Stimulated activated CD4-positive, alpha-beta T cell treated with anti-CD3 and anti-CD28 coated beads, Interleukin-12 subunit alpha, Interleukin-12 subunit beta, amount 100 ng/mL, for 24 hours (primary cell): ENCODE results near the gene HEATR3.
A peak's percentile ranks its signal among the peaks of the same experiment; 100 is the strongest.

Experiments used
- DNase-seq, 2 experiments: peaks; one replicate each; pipeline ENCODE4 v3.0.0-alpha.2; 2020; ENCODE audit warnings: low read depth in 2 of 2

The HEATR3 gene

DNA sequence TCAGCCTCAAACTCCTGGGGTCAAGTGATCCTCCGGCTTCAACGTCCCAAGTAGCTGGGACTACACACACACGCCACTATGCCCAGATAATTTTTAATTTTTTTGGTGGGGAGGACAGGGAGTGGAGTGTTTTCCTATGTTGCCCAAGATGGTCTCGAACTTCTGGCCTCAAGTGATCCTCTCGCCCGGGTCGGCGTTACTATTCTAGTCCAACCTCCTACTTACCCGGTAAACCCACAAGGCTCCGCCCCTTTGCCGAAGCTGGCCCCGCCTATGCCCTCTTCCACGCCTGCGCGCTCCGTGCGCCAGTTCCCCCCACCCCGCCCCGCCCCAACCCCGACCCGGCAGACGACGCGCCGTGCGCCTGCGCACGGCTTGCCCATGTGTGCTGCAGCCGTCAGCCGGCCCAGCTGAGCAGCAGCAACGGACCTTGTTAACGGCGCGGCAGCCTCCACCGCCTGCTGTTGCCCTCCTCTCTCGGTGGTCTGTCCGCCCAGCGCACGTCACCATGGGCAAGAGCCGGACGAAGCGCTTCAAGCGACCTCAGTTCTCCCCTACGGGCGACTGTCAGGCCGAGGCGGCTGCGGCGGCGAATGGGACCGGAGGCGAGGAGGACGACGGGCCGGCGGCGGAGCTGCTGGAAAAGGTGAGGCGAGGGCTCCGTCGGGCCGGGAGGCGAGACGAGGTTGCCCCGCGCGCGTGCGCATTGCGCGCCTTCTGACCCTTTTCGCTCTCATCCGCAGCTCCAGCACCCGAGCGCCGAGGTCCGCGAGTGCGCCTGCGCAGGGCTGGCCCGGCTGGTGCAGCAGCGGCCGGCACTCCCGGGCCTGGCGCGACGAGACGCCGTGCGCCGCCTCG lies at the start of gene HEATR3:
TSS of gene HEATR3 (plus strand) at position 347 of the 858 bp plus-strand sequence. CDS start at position 509, 162 bp downstream.
- peak; percentile 92 to 93 for DNase-seq

- no peak for DNase-seq
These were observed 48.2 kb upstream of the HEATR3 start for GRCh38 chr16:50017553-50017952.

GRCh38 chr16:50021544-50021943 lies 44.2 kb upstream of the HEATR3 start:
- no peak for DNase-seq

GRCh38 chr16:50023641-50024040 lies 42.1 kb upstream of the HEATR3 start:
- no peak for DNase-seq

DNA sequence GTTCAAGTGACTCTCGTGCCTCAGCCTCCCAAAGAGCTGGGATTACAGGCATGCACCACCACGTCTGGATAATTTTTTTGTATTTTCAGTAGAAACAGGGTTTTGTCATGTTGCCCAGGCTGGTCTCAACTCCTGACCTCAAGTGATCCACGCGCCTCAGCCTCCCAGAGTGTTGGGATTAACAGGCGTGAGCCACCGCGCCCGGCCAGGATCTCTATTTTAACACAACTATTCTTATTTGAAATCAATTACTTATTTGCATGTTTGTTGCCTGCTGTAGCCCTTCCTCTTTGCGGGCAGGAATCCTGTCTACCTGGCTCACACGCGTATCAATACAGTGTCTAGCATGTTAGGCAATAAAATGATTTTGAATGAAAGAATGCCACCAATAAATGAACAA lies 41.6 kb upstream of the HEATR3 start:
- DNase-seq, result no peak

DNA sequence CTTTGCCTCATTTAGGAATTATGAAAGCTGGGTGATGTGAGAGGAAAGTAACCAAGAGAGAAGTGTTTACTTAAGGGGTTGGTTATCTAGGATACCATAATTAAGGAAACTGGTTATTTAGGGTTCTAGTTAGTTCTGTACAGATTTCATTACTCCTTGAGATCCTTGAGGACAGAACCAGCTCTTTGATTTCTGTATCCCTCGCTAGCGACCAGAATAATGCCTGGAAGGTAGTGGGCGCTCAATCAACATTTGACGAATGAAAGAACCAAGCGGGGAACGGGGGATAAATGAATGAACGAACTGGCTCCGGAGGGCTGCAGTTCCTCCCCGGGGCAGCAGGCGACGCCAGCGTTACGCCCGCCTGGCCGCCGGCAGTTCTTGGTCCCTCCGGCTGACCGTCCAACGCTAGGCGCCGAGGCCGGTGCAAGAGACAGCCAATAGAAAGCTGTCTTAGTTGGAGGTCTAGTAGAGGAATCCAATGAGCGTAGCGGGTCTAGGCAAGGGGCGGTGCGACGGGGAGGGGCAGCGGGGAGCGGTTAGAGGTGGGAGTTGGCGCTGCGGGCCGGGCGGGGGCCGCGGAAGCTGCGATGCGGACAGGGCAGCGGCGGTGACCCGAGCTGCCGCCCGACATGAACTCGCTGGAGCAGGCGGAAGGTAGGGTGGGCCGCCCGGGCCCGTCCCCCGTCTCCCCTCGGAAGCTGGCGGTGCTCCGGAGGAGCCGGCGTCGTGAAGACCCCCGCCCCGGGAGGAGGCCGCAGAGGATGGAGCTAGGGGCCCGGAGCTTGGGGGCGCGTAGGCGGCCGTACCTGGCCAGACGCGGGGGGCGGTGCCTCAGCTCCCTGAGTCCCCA lies 40.9 kb upstream of the HEATR3 start, which contains the start of gene CNEP1R1:
TSS of gene CNEP1R1 (plus strand) at position 542 of the 853 bp plus-strand sequence. CDS start at position 633, 91 bp downstream.
- DNase-seq, result peak; percentile 87 to 88

DNA sequence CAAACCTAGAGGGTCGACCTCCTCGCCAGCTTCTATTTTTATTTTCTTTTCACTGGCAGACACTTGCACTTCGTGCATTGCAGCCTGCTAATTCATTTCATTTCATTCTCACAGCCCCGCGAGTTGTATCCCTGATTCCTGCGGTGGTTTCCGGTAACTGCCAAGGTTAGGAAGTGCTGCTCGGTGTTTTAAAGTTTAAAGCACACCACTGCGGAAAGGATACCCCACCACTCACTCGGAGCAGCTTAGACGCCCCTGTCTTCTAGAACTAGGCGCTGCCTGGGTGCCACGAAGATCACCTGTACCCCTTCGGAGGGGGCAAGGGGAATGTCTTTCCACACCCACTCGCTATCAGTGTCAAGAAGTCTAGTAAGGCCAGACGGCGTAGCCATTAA lies 40.2 kb upstream of the HEATR3 start:
- DNase-seq, result peak in 1 of 2 experiments; percentile 8

DNA sequence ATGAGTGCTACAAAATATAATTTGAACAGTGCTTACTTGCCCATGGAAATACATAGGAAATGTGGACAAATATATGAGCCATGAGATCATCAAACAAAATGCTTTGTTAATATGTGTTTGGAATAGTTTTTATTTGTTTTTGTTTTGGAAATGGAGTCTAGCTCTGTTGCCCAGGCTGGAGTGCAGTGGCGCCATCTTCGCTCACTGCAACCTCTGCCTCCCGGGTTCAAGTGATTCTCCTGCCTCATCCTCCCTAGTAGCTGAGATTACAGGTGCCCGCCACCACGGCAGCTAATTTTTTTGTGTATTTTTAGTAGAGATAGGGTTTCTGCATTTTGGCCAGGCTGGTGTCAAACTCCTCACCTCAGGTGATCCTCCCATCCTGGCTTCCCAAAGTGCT lies 37.9 kb upstream of the HEATR3 start:
- no peak for DNase-seq

DNA sequence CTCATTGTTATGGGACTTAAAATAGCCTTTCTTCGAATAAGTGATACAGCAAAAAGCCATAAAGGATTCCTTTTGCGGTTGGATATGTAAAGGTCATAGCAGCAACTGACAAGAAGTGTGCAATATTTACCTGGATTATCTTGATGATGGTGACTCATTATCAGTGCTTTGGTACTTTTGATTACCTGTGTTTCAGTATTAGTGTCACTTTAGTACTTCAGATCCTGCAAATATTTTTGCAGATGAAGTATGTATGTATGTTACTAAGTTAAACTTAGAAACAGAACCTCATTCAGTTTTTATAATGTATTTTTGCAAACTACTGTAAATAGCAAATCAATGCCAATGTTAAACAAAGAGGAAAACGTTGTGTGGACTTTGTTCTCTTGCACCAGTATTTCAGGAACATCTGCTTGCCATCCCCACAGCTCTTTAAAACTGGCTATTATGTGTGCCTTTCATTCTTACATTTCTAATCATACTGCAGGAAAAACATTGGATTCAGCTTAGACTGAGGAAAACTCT lies 30.2 kb upstream of the HEATR3 start:
- DNase-seq, result no peak

GRCh38 chr16:50036426-50036825 lies 29.3 kb upstream of the HEATR3 start:
- DNase-seq, result no peak

GRCh38 chr16:50037662-50038220 lies 28.0 kb upstream of the HEATR3 start:
- no peak for DNase-seq

DNA sequence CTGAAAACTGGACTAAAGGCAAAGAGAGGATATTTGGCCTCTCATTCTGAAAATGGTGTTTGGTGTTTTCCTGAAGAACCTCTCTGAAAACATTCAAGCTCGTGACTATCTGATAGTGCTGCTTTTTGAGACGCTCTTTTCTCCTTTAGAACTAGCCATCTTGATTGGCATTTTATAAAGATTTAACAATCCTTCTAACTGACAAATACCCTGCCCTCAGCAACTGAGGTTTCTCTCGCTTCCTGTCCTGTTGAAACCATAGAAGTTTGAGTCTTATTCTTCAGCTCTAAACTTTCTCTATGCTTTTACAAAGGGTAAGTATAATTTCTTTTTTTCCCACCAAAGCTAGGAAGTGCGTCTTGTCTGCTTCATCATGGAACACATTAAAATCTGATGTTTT lies 27.5 kb upstream of the HEATR3 start:
- DNase-seq, result no peak

- DNase-seq, result no peak
These were observed 26.8 kb upstream of the HEATR3 start for GRCh38 chr16:50038756-50039529.

DNA sequence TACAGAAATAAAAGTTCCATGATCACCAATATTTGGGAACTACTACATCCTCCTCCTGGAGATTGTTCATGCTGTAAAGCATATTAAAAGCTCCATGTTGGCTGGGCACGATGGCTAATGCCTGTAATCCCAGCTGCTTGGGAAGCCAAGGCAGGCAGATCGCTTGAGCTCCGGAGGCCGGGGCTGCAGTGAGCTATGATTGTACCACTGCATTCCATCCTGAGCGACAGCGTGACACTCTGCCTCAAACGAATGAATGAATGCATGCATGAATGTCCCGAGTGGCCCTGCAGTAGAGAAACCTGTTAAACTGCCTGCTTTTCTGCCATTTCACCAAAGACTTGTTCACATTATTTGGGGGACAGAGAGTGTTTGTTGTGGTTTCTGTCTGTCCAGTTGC lies 25.8 kb upstream of the HEATR3 start:
- DNase-seq, result no peak

DNA sequence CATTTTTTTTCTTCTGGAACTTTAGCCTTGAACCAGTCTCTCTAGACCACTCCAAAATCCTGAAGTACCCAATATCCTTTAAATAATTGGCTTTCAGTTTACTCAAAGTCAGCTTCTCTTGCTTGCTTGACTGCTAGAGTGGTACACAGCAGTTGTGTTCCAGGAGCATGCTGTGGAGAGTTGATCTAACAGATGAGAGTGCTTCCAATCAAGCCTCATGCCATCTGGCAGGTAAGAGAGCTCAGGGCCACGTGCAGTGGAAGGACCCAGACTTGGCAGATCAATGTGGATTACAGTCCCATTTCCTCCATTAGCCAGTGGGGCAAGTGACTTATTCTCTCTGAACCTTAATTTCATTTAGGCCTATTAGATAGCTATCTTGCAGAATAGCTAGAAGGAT lies 25.1 kb upstream of the HEATR3 start:
- DNase-seq, result no peak

DNA sequence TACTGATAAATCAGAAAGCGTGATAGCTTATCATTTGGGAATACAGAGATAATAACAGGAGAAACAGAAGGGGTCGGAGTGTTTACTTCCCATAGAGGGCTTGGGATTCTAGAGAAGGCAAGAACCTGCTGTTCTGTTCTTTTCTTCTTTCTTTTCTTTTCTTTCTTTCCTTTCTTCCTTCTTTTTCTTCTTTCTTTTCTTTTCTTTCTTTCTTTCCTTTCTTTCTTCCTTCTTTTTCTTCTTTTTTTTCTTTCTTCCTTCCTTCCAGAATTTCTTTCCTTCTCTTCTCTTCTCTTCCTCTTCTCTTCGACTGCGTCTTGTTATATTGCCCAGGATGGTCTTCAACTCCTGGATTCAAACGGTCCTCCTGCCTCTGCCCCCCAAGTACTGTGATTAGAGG lies 22.4 kb upstream of the HEATR3 start:
- DNase-seq, result no peak

DNA sequence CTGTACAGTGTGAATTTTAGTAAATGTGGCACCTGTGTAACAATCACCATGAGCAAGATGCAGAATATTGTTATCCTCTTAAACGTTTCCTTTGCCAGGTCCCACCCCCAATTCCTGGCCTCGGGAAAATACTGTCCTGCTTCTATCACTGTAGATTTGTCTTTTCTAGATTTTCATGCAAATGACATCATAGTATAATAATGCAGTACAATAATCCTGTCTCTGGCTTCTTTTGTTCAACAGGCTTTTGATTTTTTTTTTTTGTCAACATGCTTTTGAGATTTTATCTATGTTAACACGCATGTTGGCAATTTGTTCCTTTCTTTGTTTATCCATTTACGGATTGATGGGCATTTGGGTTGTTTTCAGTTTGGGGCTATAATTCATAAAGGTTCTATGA lies 20.4 kb upstream of the HEATR3 start:
- DNase-seq, result no peak

DNA sequence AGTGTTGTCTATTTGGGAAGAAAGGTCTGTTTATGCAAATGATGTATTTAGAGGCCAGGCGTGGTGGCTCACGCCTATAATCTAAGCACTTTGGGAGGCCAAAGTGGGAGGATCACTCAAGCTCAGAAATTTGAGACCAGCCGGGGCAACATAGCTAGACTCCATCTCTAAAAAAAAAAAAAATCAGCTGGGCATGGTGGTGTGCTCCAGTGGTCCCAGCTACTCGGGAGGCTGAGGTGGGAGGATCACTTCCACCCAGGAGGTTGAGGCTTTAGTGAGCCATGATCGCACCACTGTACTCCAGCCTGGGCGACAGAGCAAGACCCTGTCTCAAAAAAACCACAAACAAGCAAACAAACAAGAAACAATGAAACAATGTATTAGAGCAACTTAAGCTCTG lies 18.9 kb upstream of the HEATR3 start:
- DNase-seq, result no peak

DNA sequence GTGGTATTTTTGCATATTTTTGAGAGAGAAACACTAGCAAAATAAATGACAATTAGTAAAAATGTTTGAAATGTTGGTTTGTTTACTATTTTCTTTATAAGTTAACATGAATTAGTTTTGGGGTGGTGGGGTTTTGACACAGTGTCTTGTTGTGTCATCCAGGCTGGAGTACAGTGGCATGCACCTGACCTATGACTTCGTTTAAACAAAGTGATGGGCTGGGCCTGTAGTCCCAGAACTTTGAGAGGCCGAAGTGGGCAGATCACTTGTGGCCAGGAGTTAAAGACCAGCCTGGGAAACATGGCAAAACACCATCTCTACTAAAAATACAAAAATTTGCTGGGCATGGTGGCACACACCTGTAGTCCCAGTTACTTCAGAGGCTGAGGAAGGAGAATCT lies 17.9 kb upstream of the HEATR3 start:
- DNase-seq, result no peak

DNA sequence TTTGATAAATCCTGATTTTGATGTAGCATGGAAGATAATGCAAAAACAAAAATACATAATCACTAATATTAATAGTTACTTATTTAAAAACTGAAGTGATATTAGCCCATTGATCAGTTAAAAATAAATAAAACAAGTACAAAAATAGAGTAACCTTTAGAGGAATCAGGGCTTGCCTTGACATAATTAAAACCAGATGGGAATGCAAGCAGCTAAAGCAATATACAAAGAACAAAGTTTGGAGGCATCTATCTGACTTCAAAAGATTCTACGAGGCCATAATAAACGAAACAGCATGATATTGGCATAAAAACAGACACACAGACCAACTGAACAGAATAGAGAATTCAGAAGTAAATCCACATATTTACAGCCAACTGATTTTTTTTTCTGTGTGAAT lies 15.0 kb upstream of the HEATR3 start:
- DNase-seq, result no peak

- DNase-seq, result no peak
These were observed 9.5 kb upstream of the HEATR3 start for GRCh38 chr16:50056226-50056625.
